ENCODE results near the gene RAB35. TPM values are rescaled to one million over a fixed set of nuclear protein-coding genes. Genes with fewer than 3 reads are reported as not detected.

RAB35 gene
- polyA plus RNA-seq, 1 of the 3 experiments (the other 2 are of a cell fraction): 41.8 TPM

DNA sequence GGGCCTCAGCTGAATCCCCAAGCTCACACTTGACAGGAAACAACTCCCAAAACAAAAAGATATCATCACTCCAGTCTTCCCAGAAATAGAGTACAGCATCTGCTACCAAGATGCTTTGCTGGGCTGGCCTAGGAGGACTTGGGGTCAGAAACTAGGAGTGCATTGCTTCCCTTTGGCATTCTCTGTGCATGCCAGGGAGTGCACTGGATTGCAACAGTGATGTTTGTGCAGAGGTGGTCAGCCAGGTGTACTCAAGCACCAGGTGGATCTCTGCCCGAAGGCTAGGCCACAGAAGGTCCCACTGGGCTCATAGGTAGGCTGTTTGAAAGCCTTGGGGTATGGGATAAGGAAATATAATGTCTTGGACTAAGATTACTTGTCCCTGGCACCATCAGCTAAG, 51.1 kb downstream of the RAB35 start (continued):
- TF ChIP-seq IRF3 (IDR thresholded peaks at IDR 0.05; ENCODE audit: low read depth, low read length) (no peak), MXI1 (IDR thresholded peaks at IDR 0.05; ENCODE audit: low read depth, low read length) (no peak), RCOR1 (IDR thresholded peaks at IDR 0.05; ENCODE audit: low read length) (no peak), POLR2AphosphoS5 (IDR thresholded peaks at IDR 0.05; ENCODE audit: low read depth, low read length) (no peak), RAD21 (IDR thresholded peaks at IDR 0.05; ENCODE audit: low read length) (no peak), MAX (IDR thresholded peaks at IDR 0.05; ENCODE audit: low read depth) (no peak), FOXJ3 (CRISPR knock-in tag; IDR thresholded peaks at IDR 0.05) (no peak)

GRCh38 chr12:120064054-120064940, 52.3 kb downstream of the RAB35 start:
- whole genome bisulfite sequencing (ENCODE audit: low lambda C conversion rate): 67% methylated on average over 16 of the region's 16 CpGs
- Histone ChIP-seq H3K9me3 (no peaks in the 10 kb centered on the region), H3F3A (replicated peaks; ENCODE audit: insufficient read depth) (no peaks in the 10 kb centered on the region), H4K20me1 (ENCODE audit: insufficient read depth) (no peaks in the 10 kb centered on the region), H3K27me3 (ENCODE audit: insufficient read depth) (peaks cover 4% of the 10 kb centered on the region; the same call in 1 of the 2 replicates), H3K4me2 (no peak overlapping the region), H3K79me2 (ENCODE audit: insufficient read depth) (no peaks in the 10 kb centered on the region), H3K9me2 (no peaks in the 10 kb centered on the region), H3K4me1 (ENCODE audit: control insufficient read depth in 1 of 2, insufficient read depth in 2 of 2, low read depth in 1 of 2, low read length in 1 of 2) (peaks cover 0 to 2% of the 10 kb centered on the region in 2 experiments; a peak in 1 of 4 replicates), H3K9ac (no peak overlapping the region), H3K4me3 (ENCODE audit: low read depth in 2 of 2, low read length in 1 of 2) (no peak overlapping the region), H3K27ac (ENCODE audit: low read depth in 2 of 2, low read length in 1 of 2) (no peak overlapping the region), H2AFZ (ENCODE audit: low read depth) (no peak overlapping the region), H3K36me3 (replicated peaks in 1 of 2; ENCODE audit: control insufficient read depth in 1 of 2, insufficient read depth in 2 of 2, low read length in 1 of 2) (no peaks in the 10 kb centered on the region)
- ChIA-PET POLR2A (interaction anchor here (1.0 kb wide), 1 partner anchor 137 kb away, joined by 3 read pairs; the partner anchor contains the start of gene RPLP0), CTCF (interaction anchor here (0.9 to 1.1 kb wide), 2 partner anchors 23 to 29 kb away, joined by 3 to 4 read pairs; no protein-coding TSS in a partner anchor)
- no peak for DNase-seq
- no peak for TF ChIP-seq NFIC (IDR thresholded peaks at IDR 0.05; ENCODE audit: borderline replicate concordance)
- TF ChIP-seq MAX (IDR thresholded peaks at IDR 0.05; ENCODE audit: low read depth): no peak
- TF ChIP-seq ELF1 (IDR thresholded peaks at IDR 0.05): no peak
- no peak for TF ChIP-seq SIN3A (IDR thresholded peaks at IDR 0.05; ENCODE audit: borderline replicate concordance, low read depth, low read length)
- TF ChIP-seq RFX5 (IDR thresholded peaks at IDR 0.05; ENCODE audit: low read length): no peak
- no peak for TF ChIP-seq MXI1 (IDR thresholded peaks at IDR 0.05; ENCODE audit: low read depth, low read length)
- TF ChIP-seq NRF1 (IDR thresholded peaks at IDR 0.05; ENCODE audit: low read depth, low read length): no peak
- TF ChIP-seq PBX3 (IDR thresholded peaks at IDR 0.05): no peak
- TF ChIP-seq TCF12 (IDR thresholded peaks at IDR 0.05): no peak
- no peak for TF ChIP-seq POLR2AphosphoS5 (IDR thresholded peaks at IDR 0.05; ENCODE audit: low read depth, low read length)
- no peak for TF ChIP-seq ZBTB33 (IDR thresholded peaks at IDR 0.05; ENCODE audit: borderline replicate concordance, low read depth)
- no peak for TF ChIP-seq TEAD4 (IDR thresholded peaks at IDR 0.05; ENCODE audit: borderline replicate concordance, insufficient read depth)
- TF ChIP-seq MEF2A (IDR thresholded peaks at IDR 0.05; ENCODE audit: borderline replicate concordance, low read depth): no peak
- no peak for TF ChIP-seq RAD21 (IDR thresholded peaks at IDR 0.05; ENCODE audit: low read length)
- TF ChIP-seq EP300 (IDR thresholded peaks at IDR 0.05; ENCODE audit: borderline replicate concordance in 1 of 2, low read depth in 1 of 2, low read length in 1 of 2): no peak
- TF ChIP-seq SMC3 (IDR thresholded peaks at IDR 0.05; ENCODE audit: low read depth, low read length): no peak
- TF ChIP-seq USF2 (IDR thresholded peaks at IDR 0.05; ENCODE audit: borderline replicate concordance, low read depth, low read length): no peak
- TF ChIP-seq CTCF (IDR thresholded peaks at IDR 0.05): no peak

Measured in SK-N-SH (cell line).